ENCODE measurements around the gene ERI2.

The ERI2 gene, protein sequence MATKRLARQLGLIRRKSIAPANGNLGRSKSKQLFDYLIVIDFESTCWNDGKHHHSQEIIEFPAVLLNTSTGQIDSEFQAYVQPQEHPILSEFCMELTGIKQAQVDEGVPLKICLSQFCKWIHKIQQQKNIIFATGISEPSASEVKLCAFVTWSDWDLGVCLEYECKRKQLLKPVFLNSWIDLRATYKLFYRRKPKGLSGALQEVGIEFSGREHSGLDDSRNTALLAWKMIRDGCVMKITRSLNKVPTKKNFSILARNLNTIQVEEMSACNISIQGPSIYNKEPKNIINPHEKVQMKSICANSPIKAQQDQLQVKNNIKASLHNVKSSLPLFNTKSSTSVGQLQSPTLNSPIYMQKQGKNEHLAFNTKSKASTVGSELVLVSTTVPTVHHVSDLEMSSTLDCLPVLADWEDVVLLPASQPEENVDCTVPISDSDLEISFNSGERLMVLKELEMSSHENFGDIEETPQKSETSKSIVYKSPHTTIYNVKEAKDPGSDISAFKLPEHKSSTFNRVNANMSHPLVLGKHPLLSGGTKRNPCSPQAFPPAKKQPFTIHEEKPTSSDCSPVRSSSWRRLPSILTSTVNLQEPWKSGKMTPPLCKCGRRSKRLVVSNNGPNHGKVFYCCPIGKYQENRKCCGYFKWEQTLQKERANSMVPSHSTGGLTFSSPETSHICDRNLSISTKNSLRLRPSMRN

DNA sequence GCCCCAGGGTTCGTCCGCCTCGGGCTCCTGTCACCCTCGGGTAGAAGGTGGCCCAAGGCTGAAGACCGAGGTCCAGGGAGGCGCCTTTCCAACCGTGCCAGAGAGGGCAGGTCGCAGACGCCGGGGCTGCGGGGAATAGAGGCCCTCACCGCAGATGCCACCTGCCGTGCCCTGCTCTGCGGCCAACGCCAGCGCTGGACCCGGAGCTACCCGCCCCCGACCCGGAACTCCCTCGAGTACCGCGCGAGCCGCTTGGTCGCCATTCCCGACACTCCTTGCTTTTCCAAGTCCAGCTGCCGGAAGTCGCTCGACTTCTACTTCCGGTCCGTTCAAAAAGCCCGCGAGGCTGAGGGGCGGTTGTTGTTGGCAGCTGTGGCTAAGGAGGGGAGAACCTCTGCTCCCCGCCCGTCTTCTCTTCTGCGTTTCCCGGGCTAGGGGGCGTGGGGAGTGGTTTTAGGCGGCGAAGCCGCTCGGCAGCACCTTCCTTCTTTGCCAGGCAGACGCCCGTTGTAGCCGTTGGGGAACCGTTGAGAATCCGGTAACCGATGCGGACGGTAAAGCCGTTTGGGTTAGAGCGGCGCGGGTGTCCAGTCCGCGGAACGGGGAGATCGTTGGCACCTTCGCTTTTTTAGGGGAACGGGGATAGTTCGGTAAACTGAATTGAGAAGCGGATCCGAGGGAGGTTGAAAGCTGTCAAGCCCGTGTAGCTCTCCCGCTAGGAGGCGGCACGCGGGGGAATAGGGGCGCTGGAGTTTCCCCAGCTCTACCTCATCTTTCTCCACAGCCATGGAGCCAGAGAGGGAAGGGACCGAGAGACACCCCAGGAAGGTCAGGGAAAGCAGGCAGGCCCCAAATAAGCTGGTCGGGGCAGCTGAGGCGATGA, at the start of gene ERI2, which contains the start of gene REXO5:
Gene ERI2 (minus strand): TSS at position 305 of the 883 bp plus-strand sequence. CDS start 42 bp downstream, at position 263.
Gene REXO5 (plus strand): TSS at position 360 of the 883 bp plus-strand sequence. CDS start 427 bp downstream, at position 787.
- DNase-seq: peak; percentile 94

DNA sequence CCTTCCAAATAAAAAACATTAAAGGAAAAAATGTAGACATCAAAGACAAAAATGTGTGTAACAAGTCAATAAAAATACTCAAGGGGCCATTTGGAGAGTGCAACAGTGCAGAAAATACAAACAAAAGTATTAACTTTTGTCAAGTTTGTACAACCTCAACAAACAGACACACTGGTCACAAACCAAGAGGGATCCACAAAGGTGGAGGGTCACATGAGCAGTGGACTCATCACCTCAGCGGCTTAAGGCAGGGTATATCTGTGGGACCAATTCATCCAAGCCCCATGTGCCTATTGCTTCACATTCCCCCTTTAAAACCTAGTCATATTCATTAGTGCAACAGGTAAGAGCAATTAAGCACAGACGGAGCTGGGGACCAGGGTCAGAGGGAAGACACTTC, 48.7 kb upstream of the ERI2 start:
- DNase-seq: no peak

DNA sequence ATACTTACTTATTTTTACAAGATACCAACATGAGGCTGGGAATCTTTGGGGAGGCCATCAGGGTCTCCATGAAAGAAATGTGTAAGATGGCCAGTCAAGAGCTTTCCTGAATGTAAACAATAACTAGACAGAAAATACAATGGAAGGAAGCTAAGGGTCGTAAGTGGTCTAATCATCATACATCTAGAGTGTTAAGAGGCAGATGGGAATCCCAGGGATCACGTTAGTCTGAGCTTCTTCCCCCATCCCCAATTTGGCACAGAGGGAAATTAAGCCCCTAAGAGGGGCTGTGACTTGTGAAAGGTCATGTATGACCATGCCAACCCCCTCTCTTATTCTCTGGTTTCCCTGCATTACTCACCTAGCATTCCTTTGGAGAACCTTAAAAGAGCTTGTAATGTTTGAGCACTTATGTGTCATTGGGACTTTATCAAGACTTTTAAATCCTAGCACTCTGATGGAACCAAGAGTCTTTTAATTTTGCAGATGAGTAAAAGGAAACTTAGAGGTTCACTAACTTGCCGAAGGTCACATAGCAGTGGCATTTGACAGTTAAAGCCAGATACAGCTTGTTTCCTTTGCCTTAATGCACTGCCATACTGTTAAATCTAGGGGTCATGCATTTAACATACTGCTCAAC, 47.8 kb upstream of the ERI2 start:
- no peak for DNase-seq

DNA sequence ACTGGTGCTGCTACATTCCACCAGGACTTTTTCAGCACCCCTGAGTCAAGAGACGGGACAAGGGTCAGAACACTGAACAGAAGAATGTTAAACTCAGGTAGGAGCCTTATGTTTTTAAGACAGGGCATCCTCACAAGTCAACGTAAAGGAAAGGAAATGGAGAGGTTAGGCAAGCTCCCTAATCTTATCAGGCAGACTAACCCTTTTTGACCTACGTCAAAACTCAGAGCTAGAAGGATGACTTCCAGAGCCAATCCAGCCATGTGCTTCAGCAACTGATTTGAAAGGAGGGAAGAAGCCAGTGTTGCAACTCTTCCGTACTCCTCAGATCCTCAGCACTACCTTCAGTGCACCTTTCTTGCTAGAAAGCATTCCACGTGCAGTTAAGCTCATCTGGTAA, 46.9 kb upstream of the ERI2 start:
- no peak for DNase-seq

GRCh38 chr16:20851601-20852000, 45.3 kb upstream of the ERI2 start:
- DNase-seq: no peak

DNA sequence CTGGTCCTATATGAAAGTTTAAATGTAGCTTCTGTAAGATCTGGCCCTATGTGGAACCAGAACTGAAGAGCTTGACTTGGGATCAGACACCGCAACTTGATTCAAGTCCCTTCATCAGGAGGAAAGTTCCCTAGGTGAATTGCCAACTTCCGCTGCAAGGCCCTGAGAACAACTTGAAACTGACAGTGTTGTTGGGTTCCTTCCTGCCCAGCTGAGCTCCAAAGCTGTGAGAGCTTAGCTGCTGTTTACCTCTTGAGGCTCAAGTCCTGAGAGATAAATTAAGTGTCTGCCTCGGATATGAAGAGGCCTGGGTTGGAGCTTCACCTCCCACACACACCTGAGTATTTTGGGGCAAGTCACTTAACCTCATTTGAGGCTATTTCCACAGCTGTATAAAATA, 44.7 kb upstream of the ERI2 start:
- DNase-seq: no peak

- peak; percentile 73 for DNase-seq
Measured at GRCh38 chr16:20849589-20850390, 43.5 kb upstream of the ERI2 start.

- DNase-seq: no peak
Measured at GRCh38 chr16:20847550-20847949, 41.3 kb upstream of the ERI2 start.

GRCh38 chr16:20846551-20846950, 40.3 kb upstream of the ERI2 start:
- no peak for DNase-seq

DNA sequence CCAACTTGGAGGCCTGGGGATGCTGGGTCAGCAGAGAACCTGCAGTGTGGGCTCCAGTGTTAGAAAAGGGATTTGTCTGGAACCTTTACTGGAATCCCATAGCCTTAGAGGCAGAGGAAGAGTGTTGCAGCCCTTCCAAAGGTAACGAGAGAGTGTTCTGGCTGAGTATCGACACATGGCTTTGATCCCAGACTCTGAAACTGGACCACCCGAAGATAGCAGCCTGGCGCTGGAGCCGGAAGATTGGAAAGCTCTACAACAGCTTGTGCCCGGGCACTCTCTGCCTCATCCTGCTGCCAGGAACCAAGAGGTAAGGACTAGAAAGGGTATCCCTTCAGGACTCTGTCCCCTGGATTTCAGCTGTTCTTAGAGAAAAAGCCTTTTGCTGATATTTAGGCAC, 39.8 kb upstream of the ERI2 start:
- no peak for DNase-seq

GRCh38 chr16:20844588-20844987, 38.3 kb upstream of the ERI2 start:
- DNase-seq: no peak

DNA sequence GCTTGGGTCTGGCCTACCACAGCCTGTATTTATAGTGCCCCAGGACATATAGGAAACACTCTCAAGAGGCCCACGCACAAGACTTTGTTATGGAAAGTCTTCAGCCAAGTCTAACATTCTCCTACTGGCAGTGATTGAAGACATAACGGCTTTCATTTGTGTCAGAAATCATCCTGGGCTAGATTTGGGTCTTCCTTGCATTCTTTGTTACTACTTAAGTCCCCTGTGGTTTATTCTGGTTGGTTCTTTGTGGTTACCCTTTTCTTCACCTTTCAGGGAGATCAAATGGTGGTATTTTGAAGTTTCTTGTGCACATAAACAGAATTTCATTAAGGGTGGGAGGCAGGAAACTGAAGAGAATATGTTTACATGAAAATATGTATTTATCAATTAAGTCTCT, 37.8 kb upstream of the ERI2 start:
- DNase-seq: no peak

DNA sequence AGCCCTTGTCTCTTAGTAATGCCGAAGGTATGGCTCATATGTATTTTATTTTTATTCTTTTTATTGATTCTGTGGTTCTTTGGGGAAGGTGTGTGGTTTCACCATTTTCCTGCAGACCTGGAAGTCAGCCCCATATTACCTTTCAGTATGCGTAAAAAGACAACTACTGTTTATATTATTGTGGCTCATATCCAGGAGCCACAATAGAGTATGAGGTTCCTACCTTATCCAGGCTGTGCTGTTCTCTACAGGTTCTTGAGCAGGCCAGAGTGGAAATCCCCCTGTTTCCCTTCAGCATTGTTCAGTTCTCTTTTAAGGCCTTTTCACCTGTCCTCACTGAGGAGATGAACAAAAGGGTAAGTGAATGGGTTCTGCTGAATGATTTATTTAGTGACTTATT, 33.2 kb upstream of the ERI2 start:
- no peak for DNase-seq

DNA sequence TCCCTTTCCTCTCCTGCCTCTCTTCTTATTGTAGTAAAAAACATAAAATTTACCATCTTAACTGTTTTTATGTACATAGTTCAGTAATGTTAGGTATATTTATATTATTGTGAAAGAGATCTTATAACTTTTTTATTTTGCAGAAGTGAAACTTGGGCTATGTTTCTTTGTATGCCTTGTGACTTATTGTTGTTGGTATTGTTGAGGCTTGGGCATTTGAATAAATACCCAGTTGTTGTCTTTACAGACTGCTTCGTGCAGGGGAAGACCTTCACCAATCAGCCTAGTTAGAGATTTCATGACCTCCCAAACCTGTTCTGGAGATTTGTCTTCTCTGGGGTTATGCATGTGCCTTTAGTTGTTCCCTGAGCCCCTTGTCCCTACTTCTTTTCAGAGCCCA, 32.0 kb upstream of the ERI2 start:
- DNase-seq: peak; percentile 31

DNA sequence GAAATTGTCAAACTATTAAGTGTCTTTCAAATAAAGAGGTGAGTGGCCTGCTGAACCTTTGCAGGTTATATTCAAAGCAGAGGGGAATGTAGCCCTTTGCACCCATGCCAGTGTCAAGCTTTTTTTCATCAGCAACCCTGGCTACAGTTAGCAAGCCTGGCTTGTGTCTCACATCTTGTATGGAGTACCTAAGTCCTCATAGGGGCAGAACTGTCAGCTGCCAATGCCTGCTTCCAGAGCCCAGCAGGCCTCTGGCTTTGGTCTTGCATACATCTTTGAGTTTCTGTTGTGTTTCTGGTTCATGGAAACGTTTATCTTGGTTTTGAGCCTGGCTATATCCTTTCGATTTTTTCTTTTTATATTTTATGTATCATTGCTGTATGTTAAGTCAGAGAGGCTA, 26.8 kb upstream of the ERI2 start:
- DNase-seq: no peak

- DNase-seq: no peak
Measured at GRCh38 chr16:20830372-20830771, 24.1 kb upstream of the ERI2 start.

- DNase-seq: no peak
Measured at GRCh38 chr16:20829536-20829935, 23.3 kb upstream of the ERI2 start.

- DNase-seq: no peak
Measured at GRCh38 chr16:20826039-20826566, 19.8 kb upstream of the ERI2 start.

- peak; percentile 45 for DNase-seq
Measured at GRCh38 chr16:20822521-20823325, 16.5 kb upstream of the ERI2 start.

DNA sequence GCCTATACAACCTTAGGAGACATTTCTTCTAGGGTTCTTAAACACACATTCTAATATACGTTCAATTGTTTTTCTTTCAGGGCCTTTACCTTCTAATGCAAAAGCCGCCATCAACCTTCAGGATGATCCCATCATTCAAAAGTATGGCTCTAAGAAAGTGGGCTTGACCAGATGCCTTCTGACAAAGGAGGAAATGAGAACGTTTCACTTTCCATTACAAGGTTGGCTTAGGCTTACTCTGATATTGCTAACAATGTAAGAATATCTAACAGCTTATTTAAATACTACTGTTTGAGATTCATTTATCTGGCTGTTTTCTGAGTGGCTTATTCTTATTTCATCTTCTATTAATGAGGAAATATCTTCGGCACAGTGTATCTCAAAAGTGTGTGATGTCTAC, 15.4 kb upstream of the ERI2 start:
- DNase-seq: no peak
